GM18502 (cell line): ENCODE results near the gene INPP5E.
A peak's percentile ranks its signal among the peaks of the same experiment; 100 is the strongest.
"Not testable (repeated sequence)": the region's sequence is repeated elsewhere in the genome, so short reads cannot be mapped to it uniquely, and the experiment has no call there.

ENCODE experiments used
- ATAC-seq: cut with Tn5 transposase; IDR thresholded peaks from one replicate; pipeline ENCODE4 v1.9.1; 2021; ENCODE audit warnings: mild to moderate bottlenecking; ENCODE audit not compliant: unreplicated experiment, poor library complexity

The INPP5E gene

GRCh38 chr9:136409557-136410455, 29.8 kb downstream of the INPP5E start:
- ATAC-seq = peak; percentile 33

- no peak for ATAC-seq
These were observed 31.7 kb downstream of the INPP5E start for GRCh38 chr9:136407911-136408310.

DNA sequence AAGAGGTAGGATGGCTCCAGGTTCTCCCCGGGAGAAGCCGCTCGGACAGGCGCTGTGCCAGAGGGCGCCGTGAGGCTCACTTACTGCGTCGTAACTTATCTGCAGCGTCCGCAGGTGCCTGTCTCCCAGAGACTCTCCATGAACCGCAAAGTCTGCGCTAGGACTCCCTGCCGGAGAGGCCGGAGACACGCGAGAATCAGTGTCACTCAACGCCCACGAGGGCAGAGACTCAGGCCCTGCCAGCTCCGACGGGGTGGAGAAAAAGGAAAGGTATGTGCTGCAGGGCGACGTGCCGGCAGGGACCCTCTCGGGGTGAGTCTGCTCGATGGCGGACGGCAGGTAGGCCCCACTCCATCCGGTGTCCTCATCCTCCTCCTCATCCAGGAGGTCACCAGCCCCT, 32.6 kb downstream of the INPP5E start:
- ATAC-seq = not testable (repeated sequence)

- ATAC-seq = not testable (repeated sequence)
These were observed 33.7 kb downstream of the INPP5E start for GRCh38 chr9:136405904-136406303.

DNA sequence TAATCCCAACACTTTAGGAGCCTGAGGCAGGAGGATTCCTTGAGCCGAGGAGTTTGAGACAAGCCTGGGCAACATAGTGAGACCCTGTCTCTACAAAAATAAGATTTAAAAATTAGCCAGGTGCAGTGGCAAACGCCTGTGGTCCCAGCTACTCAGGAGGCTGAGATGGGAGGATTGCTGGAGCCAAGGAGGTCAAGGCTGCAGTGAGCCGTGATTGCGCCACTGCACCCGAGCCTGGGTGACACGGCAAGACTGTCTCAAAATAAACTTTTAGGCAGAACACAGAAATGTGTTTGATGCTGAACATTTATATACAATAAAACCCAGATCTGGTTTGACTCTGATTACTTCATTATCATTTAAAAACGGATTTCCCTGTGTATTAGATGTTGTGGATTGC, 34.2 kb downstream of the INPP5E start:
- no peak for ATAC-seq

- no peak for ATAC-seq
These were observed 34.9 kb downstream of the INPP5E start for GRCh38 chr9:136404801-136405136.

DNA sequence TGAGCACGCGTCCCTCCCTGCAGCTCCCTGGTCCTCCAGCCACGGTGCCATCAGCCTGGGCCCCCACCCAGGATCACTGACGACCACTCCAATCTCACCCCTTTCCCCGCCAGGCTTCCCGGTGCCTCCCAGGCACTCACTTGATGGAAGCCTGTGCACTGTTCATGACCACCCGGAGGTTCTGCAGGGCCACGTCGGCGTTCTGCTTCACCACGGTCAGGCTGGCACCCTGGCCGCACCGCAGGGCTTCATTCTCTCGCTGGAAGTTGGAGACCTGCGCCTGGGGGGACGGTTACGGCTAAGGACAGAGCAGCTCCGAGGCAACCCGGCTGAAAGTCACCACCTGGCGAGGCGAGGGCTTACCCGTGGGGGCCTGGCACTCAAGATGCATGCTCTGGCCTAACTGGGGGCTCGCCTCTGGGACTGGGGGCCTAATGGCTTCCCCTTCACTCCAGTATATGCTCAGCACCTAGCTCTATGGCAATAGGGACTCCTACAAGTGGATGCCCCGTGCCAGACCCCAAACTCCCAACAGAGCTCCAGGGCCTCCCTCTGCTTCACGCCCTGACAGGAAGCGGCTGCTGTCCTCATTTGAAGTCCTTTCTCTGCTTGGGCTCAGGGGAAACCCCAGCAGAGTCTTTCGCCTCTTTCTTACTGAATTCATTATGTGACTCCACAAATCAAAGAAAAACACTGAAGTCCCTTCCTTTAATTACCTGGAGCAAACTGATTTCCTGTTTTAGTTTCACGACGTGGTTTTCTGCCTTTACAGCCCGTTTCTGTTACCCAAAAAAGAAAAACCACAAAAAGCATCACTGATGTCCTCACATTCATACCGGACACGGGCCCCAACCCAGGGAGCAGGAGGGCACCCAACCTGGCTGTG, 35.5 kb downstream of the INPP5E start:
- ATAC-seq = no peak

DNA sequence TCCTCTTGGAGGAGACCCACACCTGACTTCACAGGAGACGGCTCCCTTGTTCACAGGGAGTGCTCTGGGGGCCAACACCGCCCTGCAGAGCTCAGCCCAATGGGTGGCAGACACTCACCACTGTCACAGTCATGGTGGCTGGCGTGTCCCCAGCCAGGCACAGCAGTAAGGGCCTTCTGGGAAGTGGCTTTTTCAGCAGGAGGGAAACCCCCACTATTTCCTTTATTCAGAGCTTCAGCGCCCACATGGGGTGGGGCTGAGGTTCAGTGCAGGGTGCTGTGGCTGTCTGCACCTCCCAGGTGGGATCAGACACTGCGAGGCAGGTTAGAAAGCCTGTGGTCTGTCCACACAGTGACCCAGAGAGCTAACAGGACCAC, 36.1 kb downstream of the INPP5E start:
- no peak for ATAC-seq

- no peak for ATAC-seq
These were observed 37.6 kb downstream of the INPP5E start for GRCh38 chr9:136402067-136402466.

DNA sequence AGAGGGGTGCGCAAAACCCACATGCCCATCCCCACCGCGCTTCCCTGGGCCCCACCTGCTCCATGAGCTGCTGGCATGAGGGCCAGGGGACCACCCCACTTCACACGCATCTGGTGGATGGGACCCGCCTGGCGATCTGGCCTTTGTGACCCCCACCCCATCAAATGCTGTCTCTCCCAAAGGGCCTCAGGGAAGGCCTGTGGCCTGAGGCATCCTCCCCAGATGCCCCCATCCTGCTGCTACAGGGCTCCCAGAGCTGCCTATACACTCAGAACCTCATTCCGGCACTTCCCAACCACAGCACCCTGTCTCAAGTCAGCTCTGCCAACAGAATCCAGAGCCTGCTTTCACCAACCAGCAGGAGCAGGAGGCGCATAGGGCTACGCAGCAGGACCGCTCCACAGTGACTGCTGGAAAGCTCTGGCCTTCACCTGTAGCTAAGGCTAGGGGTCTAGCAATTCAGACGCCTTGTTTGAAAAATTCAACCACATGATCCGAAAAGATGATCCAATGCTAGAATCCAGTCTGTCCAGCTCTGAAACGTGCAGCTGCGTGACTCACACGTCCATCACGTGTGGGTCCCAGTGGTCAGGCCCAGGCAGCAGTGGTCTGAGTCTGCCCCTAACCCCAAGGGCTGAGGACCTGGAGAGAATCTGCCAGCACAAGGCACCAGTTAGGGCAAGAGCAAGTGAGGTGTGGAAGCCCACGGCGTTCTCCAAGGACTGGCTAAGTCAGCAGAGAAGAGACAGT, 38.3 kb downstream of the INPP5E start:
- ATAC-seq = no peak

- ATAC-seq = peak; percentile 77
These were observed 39.4 kb downstream of the INPP5E start, which contains the start of gene SNAPC4 for GRCh38 chr9:136400038-136400834. TSS of gene SNAPC4 (minus strand) at chr9:136400170. CDS start at chr9:136398428, 1,742 bp downstream.

- ATAC-seq = peak; percentile 20
These were observed 40.2 kb downstream of the INPP5E start for GRCh38 chr9:136399176-136400037.

- no peak for ATAC-seq
These were observed 41.4 kb downstream of the INPP5E start for GRCh38 chr9:136398286-136398685.

GRCh38 chr9:136397643-136398042, 42.0 kb downstream of the INPP5E start:
- ATAC-seq = no peak

DNA sequence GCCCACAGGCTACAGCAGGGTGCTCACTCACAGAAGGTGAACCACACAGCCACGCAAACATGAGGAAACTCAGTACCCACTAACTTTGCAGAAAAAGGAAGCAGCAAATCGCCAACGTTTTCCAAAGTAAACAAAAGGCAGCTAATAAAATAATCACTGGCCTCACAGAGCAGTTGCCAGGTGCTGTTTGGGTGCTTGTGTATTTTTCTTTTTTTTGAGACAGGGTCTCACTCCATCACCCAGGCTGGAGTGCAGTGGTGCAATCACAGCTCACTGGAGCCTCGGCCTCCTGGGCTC, 43.5 kb downstream of the INPP5E start:
- ATAC-seq = no peak

DNA sequence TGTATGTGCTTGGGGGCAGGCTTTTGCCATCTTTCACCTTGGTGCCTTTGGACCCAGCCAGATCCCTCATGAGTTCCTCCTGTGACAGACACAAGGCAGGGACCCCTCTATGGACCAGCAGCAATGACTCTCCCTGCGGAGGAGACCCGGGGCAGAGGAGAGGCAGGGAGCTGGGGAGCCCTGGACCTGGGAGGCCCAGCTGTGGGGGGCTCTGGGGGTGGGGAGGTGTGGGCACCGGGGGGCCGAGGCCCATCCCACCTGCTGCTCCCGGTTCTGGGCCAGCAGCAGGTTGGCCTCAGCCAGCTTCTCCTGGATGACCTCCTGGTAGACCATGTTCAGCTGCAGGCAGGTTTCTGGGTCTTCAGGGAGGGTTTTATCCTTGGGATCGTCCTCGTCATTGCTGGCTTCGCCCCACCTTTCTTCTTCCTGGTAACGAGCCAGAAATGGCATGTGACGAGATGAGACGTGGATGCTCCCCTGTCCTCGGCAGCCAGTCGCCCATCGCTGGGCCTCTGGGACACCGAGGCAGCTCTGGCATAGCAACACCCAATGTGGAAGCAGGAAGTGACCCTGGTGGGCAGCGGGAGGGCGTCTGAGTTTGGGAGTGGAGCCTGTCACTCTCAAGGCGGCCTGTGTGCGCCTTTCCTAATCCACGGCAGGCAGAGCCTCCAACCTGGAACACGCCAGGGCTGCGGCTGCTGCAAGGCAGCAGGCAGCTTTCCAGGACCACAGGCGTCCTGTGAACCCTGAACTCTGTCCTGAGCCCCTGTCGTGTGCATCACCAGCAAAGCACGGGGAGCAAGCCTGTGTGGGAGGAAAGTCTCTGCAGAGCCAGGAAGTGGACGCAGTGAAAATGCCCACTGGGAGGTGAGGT, 44.1 kb downstream of the INPP5E start:
- no peak for ATAC-seq

- no peak for ATAC-seq
These were observed 44.7 kb downstream of the INPP5E start for GRCh38 chr9:136395020-136395340.

DNA sequence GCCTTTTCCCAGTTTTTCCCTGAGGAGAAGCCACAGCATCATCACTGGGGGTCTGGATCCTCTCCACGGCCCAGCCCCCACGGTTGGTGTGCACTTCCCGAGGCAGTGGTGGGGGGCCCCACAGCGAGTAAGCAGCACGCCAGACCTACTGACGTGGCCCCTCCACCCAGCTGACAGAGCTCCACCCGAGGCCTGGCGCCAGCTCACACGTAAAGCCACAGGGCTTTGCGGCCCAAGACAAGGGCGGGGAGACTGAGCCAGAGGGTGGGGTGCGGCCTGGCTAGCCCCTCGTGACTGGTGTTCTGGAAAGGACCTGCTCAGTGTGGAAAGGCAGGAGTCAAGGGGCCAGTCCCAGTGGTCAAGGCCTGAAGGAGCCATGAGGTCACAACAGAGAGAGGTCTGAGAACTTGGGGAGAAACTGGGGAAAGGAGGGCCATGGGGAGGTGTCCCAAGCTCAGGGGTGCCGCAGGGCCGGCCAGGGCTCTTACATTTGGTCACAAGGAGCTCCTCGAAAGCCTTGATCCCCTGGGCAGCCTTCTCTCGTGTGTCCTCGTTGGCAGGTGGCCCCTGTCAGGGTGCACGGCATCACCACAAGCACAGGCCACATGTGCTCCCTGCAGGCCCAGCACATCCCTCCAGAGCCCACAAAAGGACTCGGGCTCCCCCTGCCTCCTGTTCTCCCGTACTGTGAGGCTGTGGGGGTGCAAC, 45.2 kb downstream of the INPP5E start:
- no peak for ATAC-seq
